ENCODE data around the gene STAMBPL1. TPM values are rescaled to one million over a fixed set of nuclear protein-coding genes. Genes with fewer than 3 reads are reported as not detected.

Gene STAMBPL1
- total RNA-seq, 1 experiment from 2014 or later: 25.2 TPM

GRCh38 chr10:88854684-88855083 lies 25.4 kb upstream of the STAMBPL1 start:
- in situ Hi-C loops (cut with HindIII; ENCODE audit: low pct_unique_long_range_greater_than_20kb, low sequenced_read_pairs) (no loop called here), intact Hi-C loops (cut with micrococcal nuclease; ENCODE audit: unreplicated experiment) (no loop called here)
- no peak overlapping the region for H3K4me3 ChIP-seq (ENCODE audit: low read depth in 2 of 2, low read length in 2 of 2)
- DNase-seq (ENCODE audit: low read depth, low spot score): no peak
- ATAC-seq: no peak
- H3K36me3 ChIP-seq (ENCODE audit: control insufficient read depth, insufficient read depth, low read length): no peaks in the 10 kb centered on the region
- no TSS peak for BruUV-seq (replicated peaks)
- peaks cover 12% of the 10 kb centered on the region; the same call in 1 of the 2 replicates for H3K4me1 ChIP-seq (ENCODE audit: control insufficient read depth, insufficient read depth, low read length)
- no peak overlapping the region for H3K27ac ChIP-seq (ENCODE audit: low read length)
- no peaks in the 10 kb centered on the region for H3K9me3 ChIP-seq (ENCODE audit: control insufficient read depth, insufficient read depth, low read depth, low read length)
- POLR2A ChIA-PET: no interaction called here
- no peaks in the 10 kb centered on the region for H3K27me3 ChIP-seq (ENCODE audit: control insufficient read depth, insufficient read depth, low read length)
- TF ChIP-seq CTCF (IDR thresholded peaks at IDR 0.05) (no peak), POLR2AphosphoS5 (IDR thresholded peaks at IDR 0.05; ENCODE audit: low read depth, low read length) (no peak), TCF7L2 (IDR thresholded peaks at IDR 0.05; ENCODE audit: low read depth, low read length) (no peak), SIN3A (IDR thresholded peaks at IDR 0.05; ENCODE audit: borderline replicate concordance, insufficient read depth, low read depth, low read length) (no peak), REST (IDR thresholded peaks at IDR 0.05; ENCODE audit: insufficient read depth in 1 of 2, low read depth in 2 of 2, low read length in 1 of 2) (no peak)
- CTCF ChIA-PET: no interaction called here

- Histone ChIP-seq H3K36me3 (ENCODE audit: control insufficient read depth, insufficient read depth, low read length) (no peaks in the 10 kb centered on the region), H3K4me1 (ENCODE audit: control insufficient read depth, insufficient read depth, low read length) (peaks cover 6% of the 10 kb centered on the region; the same call in 1 of the 2 replicates), H3K4me3 (ENCODE audit: low read depth in 2 of 2, low read length in 2 of 2) (no peak overlapping the region), H3K27me3 (ENCODE audit: control insufficient read depth, insufficient read depth, low read length) (no peaks in the 10 kb centered on the region), H3K27ac (ENCODE audit: low read length) (no peak overlapping the region), H3K9me3 (ENCODE audit: control insufficient read depth, insufficient read depth, low read depth, low read length) (no peaks in the 10 kb centered on the region)
- in situ Hi-C loops (cut with HindIII; ENCODE audit: low pct_unique_long_range_greater_than_20kb, low sequenced_read_pairs) (no loop called here), intact Hi-C loops (cut with micrococcal nuclease; ENCODE audit: unreplicated experiment) (no loop called here)
- CTCF ChIA-PET: no interaction called here
- BruUV-seq (replicated peaks): no TSS peak
- no peak for ATAC-seq
- POLR2A ChIA-PET: no interaction called here
- DNase-seq (ENCODE audit: low read depth, low spot score): no peak
- TF ChIP-seq CTCF (IDR thresholded peaks at IDR 0.05) (no peak), POLR2AphosphoS5 (IDR thresholded peaks at IDR 0.05; ENCODE audit: low read depth, low read length) (no peak), TCF7L2 (IDR thresholded peaks at IDR 0.05; ENCODE audit: low read depth, low read length) (no peak), REST (IDR thresholded peaks at IDR 0.05; ENCODE audit: insufficient read depth in 1 of 2, low read depth in 2 of 2, low read length in 1 of 2) (no peak), SIN3A (IDR thresholded peaks at IDR 0.05; ENCODE audit: borderline replicate concordance, insufficient read depth, low read depth, low read length) (no peak)
These were observed 22.2 kb upstream of the STAMBPL1 start for GRCh38 chr10:88857831-88858230.
